SHP77 (cell line): ENCODE data around the gene TMEM229B.

Source experiments
- DNase-seq, 2 experiments: peaks; one replicate each; lab custom pipeline; 2025; lab: John Stamatoyannopoulos, UW

The TMEM229B gene

GRCh38 chr14:67487332-67487731 lies 1.2 kb downstream of the TMEM229B start:
- no peak for DNase-seq

GRCh38 chr14:67486890-67487289 lies 1.6 kb downstream of the TMEM229B start:
- no peak for DNase-seq

DNA sequence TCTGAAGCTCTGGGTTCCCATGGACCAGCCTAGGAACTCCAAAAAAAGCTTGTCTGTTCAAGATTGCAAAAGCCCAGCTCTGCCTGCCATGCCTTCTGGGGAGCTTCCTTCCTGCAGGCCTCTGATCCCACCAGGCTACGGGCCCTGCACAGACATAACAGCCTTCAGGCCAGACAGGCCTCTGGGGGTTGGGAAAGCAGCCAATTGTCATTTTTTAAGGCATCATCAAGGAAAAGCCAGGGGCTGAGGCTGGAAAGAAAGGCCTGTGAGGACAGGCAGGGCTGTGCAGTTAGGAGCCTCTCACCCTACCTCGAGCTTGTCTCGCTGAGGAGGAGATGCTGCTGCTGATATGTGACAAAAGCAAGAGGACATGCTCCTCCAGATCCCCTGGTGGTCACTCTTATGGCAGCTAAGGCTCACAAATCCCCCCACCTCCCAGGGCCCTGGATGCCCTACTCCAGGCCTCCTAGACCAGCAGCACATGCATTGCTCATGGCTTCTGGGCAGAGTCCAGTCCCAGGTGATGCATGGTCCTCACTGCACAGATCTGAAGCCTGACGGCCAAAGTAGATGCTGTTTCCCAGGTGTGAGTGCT lies 2.9 kb downstream of the TMEM229B start:
- DNase-seq, result no peak

DNA sequence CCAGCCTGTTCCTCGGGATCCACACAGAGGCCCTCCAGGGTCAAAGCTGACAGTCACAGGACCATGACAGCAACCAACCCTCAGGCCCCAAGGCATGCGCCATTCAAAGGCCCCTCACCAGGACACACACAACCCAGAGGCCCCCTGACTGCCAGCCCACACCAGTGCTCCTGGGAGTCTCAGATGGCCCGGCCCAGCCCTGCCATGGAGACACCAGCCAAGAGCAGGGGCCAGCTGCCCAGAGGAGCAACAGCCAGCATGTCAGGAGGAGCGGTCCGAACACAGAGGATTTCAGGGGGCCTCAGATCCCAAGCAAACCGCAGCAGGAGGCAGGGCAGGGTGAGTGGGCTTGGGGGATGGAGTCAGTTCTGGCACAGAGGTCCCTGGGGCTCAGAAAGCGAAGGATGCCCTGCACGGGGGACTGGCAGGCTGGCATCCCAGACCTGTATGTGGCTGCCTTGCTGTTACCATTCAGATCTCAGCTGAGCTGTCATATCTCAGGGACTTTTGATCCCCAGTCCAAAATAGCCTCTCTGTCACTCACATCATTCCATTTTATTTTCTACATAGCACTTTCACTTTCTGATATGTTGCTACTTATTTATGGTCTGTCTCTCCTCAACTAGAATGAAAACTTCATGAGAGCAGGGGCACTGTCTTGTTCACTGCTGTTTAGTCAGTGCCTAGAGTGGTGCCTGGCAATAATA lies 4.8 kb downstream of the TMEM229B start:
- DNase-seq, result no peak

GRCh38 chr14:67482231-67483164 lies 6.0 kb downstream of the TMEM229B start:
- DNase-seq, result no peak

GRCh38 chr14:67480011-67480410 lies 8.5 kb downstream of the TMEM229B start:
- peak; percentile 28 to 52 for DNase-seq

- no peak for DNase-seq
Measured at GRCh38 chr14:67478800-67479084, 9.8 kb downstream of the TMEM229B start.

DNA sequence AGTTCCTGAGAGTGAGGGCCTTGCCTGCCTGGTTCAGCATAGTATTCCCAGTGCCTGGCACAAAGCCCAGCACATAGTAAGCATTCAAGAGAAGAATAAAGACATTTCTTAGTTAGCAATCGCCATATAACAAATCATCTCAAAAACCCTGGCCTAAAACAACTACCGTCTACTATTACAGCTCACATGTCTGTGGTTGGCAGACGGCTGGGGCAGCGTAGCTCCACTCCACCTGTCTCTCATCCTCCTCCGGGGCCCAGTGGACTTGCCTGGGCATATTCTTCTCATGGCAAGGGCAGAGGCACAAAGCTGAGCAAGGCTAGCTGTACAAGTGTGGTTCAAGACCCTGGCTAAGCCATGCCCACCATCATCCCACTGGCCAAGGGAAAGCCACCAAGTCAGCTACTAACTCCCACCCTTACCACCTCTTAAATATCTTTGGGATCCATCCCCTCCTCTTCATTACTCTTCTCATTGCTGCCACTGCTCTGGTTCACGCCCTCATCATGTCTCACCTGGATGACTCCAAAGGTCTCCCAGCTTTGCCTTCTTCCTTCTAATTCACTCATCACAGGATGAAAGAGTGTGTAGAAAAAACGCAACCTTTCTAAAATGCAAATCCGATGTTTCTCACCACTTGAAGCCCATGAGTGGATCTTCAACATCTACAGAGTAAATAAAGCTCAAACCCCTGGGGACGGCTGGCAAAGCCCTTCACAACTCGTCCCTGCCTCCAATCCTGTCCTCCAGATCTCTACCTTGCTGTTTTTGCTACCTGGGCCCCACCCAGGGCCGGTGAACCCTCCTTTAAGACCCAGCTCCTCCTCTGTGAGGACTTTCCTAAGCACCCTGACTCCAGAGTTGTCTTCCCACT lies 10.4 kb downstream of the TMEM229B start:
- peak in 1 of 2 experiments; percentile 16 for DNase-seq

DNA sequence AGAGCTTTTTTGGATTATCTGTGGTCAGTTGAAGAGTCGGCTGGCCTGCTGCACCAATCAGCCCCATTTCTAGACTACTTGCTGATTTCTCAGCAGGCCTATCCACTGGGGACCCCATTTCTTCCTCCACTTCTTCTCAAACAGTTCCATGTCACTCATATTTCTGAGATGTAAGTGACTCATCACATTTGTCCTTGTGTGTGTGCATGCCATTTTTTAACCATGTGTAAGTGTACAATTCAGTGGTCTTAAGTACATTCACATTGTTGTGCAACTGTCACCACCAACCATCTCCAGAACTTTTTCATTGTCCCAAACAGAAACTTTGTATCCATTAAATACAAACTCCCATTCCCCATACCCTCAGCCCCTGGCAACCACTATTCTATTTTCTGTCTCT lies 14.2 kb downstream of the TMEM229B start:
- no peak for DNase-seq

- no peak for DNase-seq
Measured at GRCh38 chr14:67473290-67474082, 15.0 kb downstream of the TMEM229B start.

- DNase-seq, result no peak
Measured at GRCh38 chr14:67472726-67473125, 15.8 kb downstream of the TMEM229B start.

DNA sequence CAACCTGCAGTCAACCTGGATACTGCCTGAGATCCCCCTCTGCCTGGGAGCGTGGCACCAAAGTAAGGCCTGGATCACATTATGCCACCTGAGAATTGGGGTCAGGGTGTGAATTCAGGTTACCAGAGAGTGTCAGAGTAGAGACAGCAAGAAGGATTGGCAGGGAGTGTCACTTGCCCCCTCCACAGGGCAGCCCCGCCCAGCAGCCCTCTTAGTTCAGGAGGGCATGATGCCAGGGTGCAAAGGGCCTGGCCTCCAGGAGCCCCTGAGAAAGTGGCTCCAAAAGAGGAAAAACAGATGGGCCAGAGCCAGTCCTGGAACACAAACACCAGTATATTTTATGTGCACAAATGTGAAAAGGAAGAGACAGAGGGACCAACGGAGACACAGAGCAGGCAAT lies 18.6 kb downstream of the TMEM229B start:
- DNase-seq, result no peak

DNA sequence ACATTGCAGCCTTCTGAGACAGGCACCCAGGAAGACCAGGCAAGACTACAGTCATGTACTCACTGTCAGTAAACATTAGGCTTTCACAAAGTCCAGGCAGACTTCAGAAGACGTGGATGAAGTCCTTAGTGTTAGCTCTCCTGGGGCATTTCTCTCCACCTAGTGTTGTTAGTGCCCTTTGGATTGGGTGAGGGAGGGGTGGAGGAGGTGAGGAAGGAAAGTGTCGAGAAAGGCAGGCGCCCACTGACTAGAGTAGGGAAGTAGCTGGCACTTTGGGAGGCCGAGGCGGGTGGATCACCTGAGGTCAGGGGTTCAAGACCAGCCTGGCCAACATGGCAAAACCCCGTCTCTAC lies 20.2 kb downstream of the TMEM229B start:
- DNase-seq, result no peak

- DNase-seq, result no peak
Measured at GRCh38 chr14:67467134-67467533, 21.4 kb downstream of the TMEM229B start.

- no peak for DNase-seq
Measured at GRCh38 chr14:67464879-67465278, 23.6 kb downstream of the TMEM229B start.

DNA sequence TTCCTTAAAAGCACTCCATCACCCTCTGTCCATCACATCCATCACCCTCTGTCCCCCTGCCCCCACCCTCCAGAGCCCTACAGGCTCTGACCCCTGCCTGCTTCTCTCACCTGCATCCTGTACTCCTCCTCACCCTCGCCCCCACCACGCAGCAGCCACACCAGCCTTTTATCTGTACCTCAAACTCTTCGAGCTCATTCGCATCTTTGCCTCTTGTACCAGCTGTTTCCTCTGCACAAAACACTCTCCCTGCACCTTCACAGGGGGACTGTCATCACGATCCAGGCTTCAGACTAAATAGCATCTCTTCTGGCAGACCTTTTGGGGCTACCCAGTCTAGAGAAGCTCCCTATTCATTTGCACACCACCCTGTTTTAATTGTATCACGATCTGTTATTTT lies 24.1 kb downstream of the TMEM229B start:
- no peak for DNase-seq

- no peak for DNase-seq
Measured at GRCh38 chr14:67463900-67464299, 24.6 kb downstream of the TMEM229B start.

DNA sequence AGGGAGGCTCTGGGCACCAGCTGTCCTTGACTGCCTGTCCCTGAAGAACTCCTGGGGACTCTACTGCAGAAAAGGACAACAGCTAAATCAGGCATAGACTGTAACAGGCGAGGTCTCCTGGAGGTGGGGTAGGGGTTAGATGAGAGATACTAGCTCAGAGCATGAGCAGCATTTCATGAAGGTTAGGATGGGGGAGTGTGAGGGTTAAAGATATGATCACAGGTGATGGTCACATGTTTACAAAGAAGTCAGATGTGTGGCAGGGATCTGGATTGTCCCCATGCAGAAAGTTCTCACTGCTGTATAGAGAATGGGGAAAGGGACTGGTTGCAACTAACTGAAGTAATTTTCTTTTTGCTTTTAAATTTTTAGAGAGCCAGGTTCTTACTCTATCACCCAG lies 26.5 kb downstream of the TMEM229B start:
- DNase-seq, result no peak

- DNase-seq, result no peak
Measured at GRCh38 chr14:67461341-67461985, 27.1 kb downstream of the TMEM229B start.

GRCh38 chr14:67459336-67459735 lies 29.2 kb downstream of the TMEM229B start:
- no peak for DNase-seq

GRCh38 chr14:67457782-67458181 lies 30.7 kb downstream of the TMEM229B start:
- DNase-seq, result no peak
